Left cardiac atrium (tissue), 4 donors: ENCODE results near the gene PAK3. TPM values are rescaled to one million over a fixed set of nuclear protein-coding genes. Genes with fewer than 3 reads are reported as not detected.

Experiments
- ATAC-seq, 2 donors: fragments of 200-7000 bp; cut with Tn5 transposase; one replicate each; pipeline ENCODE4 v1.9.1; 2020; ENCODE audit warnings: mild to moderate bottlenecking in 2 of 2, moderate library complexity in 2 of 2
- DNase-seq: peaks from one replicate; pipeline ENCODE4 v3.0.0-alpha.2; 2020
- intact Hi-C, 2 donors: fragments of 100-400 bp; cut with DNase I; formaldehyde crosslinking; loops; one replicate each; pipeline versions ENCODE4 v1.14.1 to v1.15.1; 2022 to 2023
- long read RNA-seq: library from polyadenylated mRNA; unstranded; transcript quantifications from one replicate; pipeline ENCODE4 v2.0.0, GENCODE V29; 2021
- total RNA-seq, 2 donors: library from RNA; stranded (reverse); fragmentation: NEBNext Ultra II Directional; extraction: Animal tissue kit (Norgen Biotek cat#: 25700); gene quantifications; one replicate each; pipeline ENCODE4 v1.2.1, GENCODE V29; 2021
- donor health status: DM: no; HTN: yes; CAD: no.
- donor health status: DM: no; HTN: yes; CAD: no; lungs with severe emphysema.
- donor health status: DM: yes; HTN: yes; CAD: no.
- donor health status: Dilated cardiomyopathy.

The PAK3 gene
- total RNA-seq: under 1 TPM; 0.29 to 0.47 TPM
- long read RNA-seq: 0 reads

GRCh38 chrX:111095974-111096895, at the start of gene PAK3:
TSS of gene PAK3 (plus strand) at chrX:111096191. CDS start at chrX:111123104, 26,913 bp downstream.
- DNase-seq: peak; percentile 47
- intact Hi-C loops: no loop called here
- peak; percentile 77 to 99 for ATAC-seq

- intact Hi-C loops: no loop called here
- DNase-seq (no peak), ATAC-seq (no peak)
Measured at GRCh38 chrX:111047575-111047974, 48.4 kb upstream of the PAK3 start.

- intact Hi-C loops: no loop called here
- ATAC-seq: no peak
- DNase-seq: no peak
Measured at GRCh38 chrX:111052478-111052877, 43.5 kb upstream of the PAK3 start.

- intact Hi-C loops: no loop called here
Measured at GRCh38 chrX:111071542-111072277, 24.3 kb upstream of the PAK3 start.

GRCh38 chrX:111083081-111083480, 12.9 kb upstream of the PAK3 start:
- ATAC-seq (no peak), DNase-seq (no peak)
- intact Hi-C loops: no loop called here

More at GRCh38 chrX:111071542-111072277, 24.3 kb upstream of the PAK3 start:
- ATAC-seq (no peak), DNase-seq (no peak)

- intact Hi-C loops: no loop called here
- no peak for ATAC-seq
- DNase-seq: no peak
Measured at GRCh38 chrX:111086591-111087006, 9.4 kb upstream of the PAK3 start.

- ATAC-seq: no peak
- no peak for DNase-seq
- intact Hi-C loops: no loop called here
Measured at GRCh38 chrX:111088628-111089027, 7.4 kb upstream of the PAK3 start.

GRCh38 chrX:111090458-111090857, 5.5 kb upstream of the PAK3 start:
- ATAC-seq (no peak), DNase-seq (no peak)
- intact Hi-C loops: no loop called here

- no peak for ATAC-seq
- intact Hi-C loops: no loop called here
- peak; percentile 23 for DNase-seq
Measured at GRCh38 chrX:111098874-111099273, 2.9 kb downstream of the PAK3 start.

- ATAC-seq (no peak), DNase-seq (no peak)
- intact Hi-C loops: no loop called here
Measured at GRCh38 chrX:111100191-111100590, 4.2 kb downstream of the PAK3 start.

GRCh38 chrX:111101580-111101979, 5.6 kb downstream of the PAK3 start:
- no peak for ATAC-seq
- intact Hi-C loops: no loop called here

GRCh38 chrX:111102636-111103035, 6.6 kb downstream of the PAK3 start:
- intact Hi-C loops: no loop called here

More at GRCh38 chrX:111101580-111101979, 5.6 kb downstream of the PAK3 start:
- DNase-seq: no peak

GRCh38 chrX:111103246-111103645, 7.3 kb downstream of the PAK3 start:
- ATAC-seq (no peak), DNase-seq (no peak)
- intact Hi-C loops: no loop called here

More at GRCh38 chrX:111102636-111103035, 6.6 kb downstream of the PAK3 start:
- DNase-seq (no peak), ATAC-seq (no peak)

- ATAC-seq (no peak), DNase-seq (no peak)
- intact Hi-C loops: no loop called here
Measured at GRCh38 chrX:111110098-111110775, 14.2 kb downstream of the PAK3 start.

- intact Hi-C loops: no loop called here
- ATAC-seq (no peak), DNase-seq (no peak)
Measured at GRCh38 chrX:111114806-111115205, 18.8 kb downstream of the PAK3 start.

GRCh38 chrX:111116666-111117065, 20.7 kb downstream of the PAK3 start:
- ATAC-seq: no peak
- intact Hi-C loops: no loop called here

GRCh38 chrX:111119341-111119740, 23.4 kb downstream of the PAK3 start:
- ATAC-seq (no peak), DNase-seq (no peak)
- intact Hi-C loops: no loop called here

More at GRCh38 chrX:111116666-111117065, 20.7 kb downstream of the PAK3 start:
- no peak for DNase-seq

GRCh38 chrX:111123125-111123524, 27.1 kb downstream of the PAK3 start:
- DNase-seq: no peak
- intact Hi-C loops: no loop called here
- no peak for ATAC-seq

- ATAC-seq (no peak), DNase-seq (no peak)
- intact Hi-C loops: no loop called here
Measured at GRCh38 chrX:111123606-111124179, 27.7 kb downstream of the PAK3 start.
